PC-3 (cell line): Measurements from ENCODE around the gene RSBN1L. TPM values are rescaled to one million over a fixed set of nuclear protein-coding genes. Genes with fewer than 3 reads are reported as not detected.
"Not testable (repeated sequence)": the region's sequence is repeated elsewhere in the genome, so short reads cannot be mapped to it uniquely, and the experiment has no call there.

ENCODE experiments used
- ATAC-seq: fragments of 200-7000 bp; cut with Tn5 transposase; 2 replicates; pipeline ENCODE4 v1.9.1; 2020; ENCODE audit warnings: mild to moderate bottlenecking, moderate library complexity
- BruUV-seq: library from RNA; stranded (reverse); fragments of 400-500 nt; replicated peaks from 2 replicates; lab custom pipeline; 2021; lab: Mats Ljungman, UMichigan
- CTCF ChIA-PET: fragments of 300-600 bp; sonication (Branson Sonifier 250); formaldehyde crosslinking; loops from one replicate; lab custom pipeline; 2022; ENCODE audit warnings: antibody characterized with exemption; lab: Charles Lee
- POLR2A ChIA-PET: fragments of 300-600 bp; sonication (Branson Sonifier 250); formaldehyde crosslinking; loops from one replicate; lab custom pipeline; 2022; ENCODE audit warnings: antibody characterized with exemption; ENCODE audit not compliant: unreplicated experiment; lab: Charles Lee
- DNase-seq: peaks from one replicate; pipeline ENCODE4 v3.0.0-alpha.2; 2015
- H2AFZ ChIP-seq: fragments of 300-600 bp; sonication (generic); 2 replicates; pipeline ENCODE4 v1.6.0; 2016; ENCODE audit warnings: antibody characterized with exemption, low read length
- H3F3A ChIP-seq: fragments of 300-600 bp; sonication (generic); one replicate; pipeline ENCODE4 v1.6.0; 2017; ENCODE audit warnings: antibody characterized with exemption, low read length, control low read depth, mild to moderate bottlenecking; ENCODE audit not compliant: unreplicated experiment
- H3K27ac ChIP-seq: fragments of 300-600 bp; sonication (generic); 2 replicates; pipeline ENCODE4 v1.5.1; 2016; ENCODE audit warnings: mild to moderate bottlenecking, low read length
- H3K27me3 ChIP-seq: fragments of 300-600 bp; sonication (generic); 2 replicates; pipeline ENCODE4 v1.6.1; 2016; ENCODE audit warnings: low read length, mixed read lengths
- H3K36me3 ChIP-seq: fragments of 300-600 bp; sonication (generic); 2 replicates; pipeline ENCODE4 v1.6.1; 2016; ENCODE audit warnings: low read depth, mixed run types, low read length, mixed read lengths
- H3K4me1 ChIP-seq: fragments of 300-600 bp; sonication (generic); 2 replicates; pipeline ENCODE4 v1.5.1; 2016; ENCODE audit warnings: low read length; ENCODE audit not compliant: insufficient read depth
- H3K4me2 ChIP-seq: fragments of 300-600 bp; sonication (generic); 2 replicates; pipeline ENCODE4 v1.6.0; 2016; ENCODE audit warnings: low read length
- H3K4me3 ChIP-seq: fragments of 300-600 bp; sonication (generic); 2 replicates; pipeline ENCODE4 v1.5.1; 2016; ENCODE audit warnings: mild to moderate bottlenecking, low read length, mixed read lengths
- H3K79me2 ChIP-seq: fragments of 300-600 bp; sonication (generic); 2 replicates; pipeline ENCODE4 v1.6.1; 2017; ENCODE audit warnings: low read length, mixed read lengths
- H3K9ac ChIP-seq: fragments of 300-600 bp; sonication (generic); 2 replicates; pipeline ENCODE4 v1.6.0; 2016; ENCODE audit warnings: mild to moderate bottlenecking, low read length
- H3K9me2 ChIP-seq: fragments of 300-600 bp; sonication (generic); replicated peaks from 2 replicates; pipeline ENCODE4 v1.6.1; 2016; ENCODE audit warnings: mixed run types, low read length, mixed read lengths
- H3K9me3 ChIP-seq: fragments of 300-600 bp; sonication (generic); 2 replicates; pipeline ENCODE4 v1.6.1; 2016; ENCODE audit warnings: low read length, mixed read lengths
- H4K20me1 ChIP-seq: fragments of 300-600 bp; sonication (generic); 2 replicates; pipeline ENCODE4 v1.6.1; 2016; ENCODE audit warnings: low read length, mixed read lengths
- EZH2 ChIP-seq: fragments of 300-600 bp; sonication (generic); IDR thresholded peaks from one replicate; pipeline ENCODE4 v1.6.1; 2017; ENCODE audit warnings: antibody characterized with exemption, mild to moderate bottlenecking, low read length; ENCODE audit not compliant: unreplicated experiment
- EZH2phosphoT487 ChIP-seq: fragments of 300-600 bp; sonication (generic); IDR thresholded peaks from 2 replicates; pipeline ENCODE4 v1.6.1; 2018; ENCODE audit warnings: mild to moderate bottlenecking, antibody characterized with exemption, low read length, borderline replicate concordance
- intact Hi-C: fragments of 100-400 bp; cut with micrococcal nuclease; formaldehyde crosslinking; loops from 2 replicates; pipeline ENCODE4 v1.9.0; 2023
- total RNA-seq: library from RNA; depleted of rRNA; stranded (reverse); fragments of >200 nt; gene quantifications from 2 replicates; pipeline ENCODE4 v1.2.3, GENCODE V29; 2014
- TF ChIP-seq, protein P1 (sequence below): fragments of 300-600 bp; sonication (generic); conservative IDR thresholded peaks from 2 replicates; pipeline ENCODE4 v1.5.1; 2017; ENCODE audit warnings: antibody characterized with exemption, low read depth, mild to moderate bottlenecking, low read length

Gene RSBN1L
- total RNA-seq, 1 experiment from 2014 or later, result 6.9 TPM

DNA sequence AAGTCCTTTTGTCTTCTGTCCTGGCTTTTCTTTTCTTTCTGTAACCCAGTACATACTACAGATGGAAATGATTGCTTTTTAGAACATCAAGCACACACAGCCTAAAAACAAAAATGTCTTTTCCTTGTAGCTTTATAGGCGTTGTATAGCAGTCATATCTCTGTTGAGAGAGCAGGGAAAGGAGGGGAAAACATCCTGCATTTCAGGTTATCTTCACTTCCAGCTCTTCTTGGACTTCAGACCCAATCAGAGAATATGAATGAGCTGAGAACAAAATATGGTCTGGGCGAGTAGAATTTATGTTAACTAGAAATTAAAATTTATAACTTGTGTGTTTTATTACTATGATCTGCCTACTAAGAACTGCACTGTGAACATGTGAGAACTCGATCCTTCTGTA lies 87.3 kb downstream of the RSBN1L start:
- no peaks in the 10 kb centered on the region for H3K79me2 ChIP-seq
- no peak for ATAC-seq
- H3F3A ChIP-seq, result no peaks in the 10 kb centered on the region
- H3K4me2 ChIP-seq, result no peak overlapping the region
- no peak for DNase-seq
- no peaks in the 10 kb centered on the region for H3K4me1 ChIP-seq
- no peak overlapping the region for H3K4me3 ChIP-seq
- no peak overlapping the region for H3K9ac ChIP-seq
- H3K27ac ChIP-seq, result no peak overlapping the region
- H2AFZ ChIP-seq, result no peak overlapping the region
- no peaks in the 10 kb centered on the region for H3K27me3 ChIP-seq
- no TSS peak for BruUV-seq
- H3K9me3 ChIP-seq, result no peaks in the 10 kb centered on the region
- ChIA-PET CTCF (no interaction called here), POLR2A (interaction anchor here (0.6 kb wide), 1 partner anchor 131 kb away, joined by 6 read pairs; no protein-coding TSS in a partner anchor)
- H3K36me3 ChIP-seq, result peaks cover 9% of the 10 kb centered on the region
- H3K9me2 ChIP-seq, result no peaks in the 10 kb centered on the region
- intact Hi-C loops, result no loop called here
- TF ChIP-seq, protein P1, sequence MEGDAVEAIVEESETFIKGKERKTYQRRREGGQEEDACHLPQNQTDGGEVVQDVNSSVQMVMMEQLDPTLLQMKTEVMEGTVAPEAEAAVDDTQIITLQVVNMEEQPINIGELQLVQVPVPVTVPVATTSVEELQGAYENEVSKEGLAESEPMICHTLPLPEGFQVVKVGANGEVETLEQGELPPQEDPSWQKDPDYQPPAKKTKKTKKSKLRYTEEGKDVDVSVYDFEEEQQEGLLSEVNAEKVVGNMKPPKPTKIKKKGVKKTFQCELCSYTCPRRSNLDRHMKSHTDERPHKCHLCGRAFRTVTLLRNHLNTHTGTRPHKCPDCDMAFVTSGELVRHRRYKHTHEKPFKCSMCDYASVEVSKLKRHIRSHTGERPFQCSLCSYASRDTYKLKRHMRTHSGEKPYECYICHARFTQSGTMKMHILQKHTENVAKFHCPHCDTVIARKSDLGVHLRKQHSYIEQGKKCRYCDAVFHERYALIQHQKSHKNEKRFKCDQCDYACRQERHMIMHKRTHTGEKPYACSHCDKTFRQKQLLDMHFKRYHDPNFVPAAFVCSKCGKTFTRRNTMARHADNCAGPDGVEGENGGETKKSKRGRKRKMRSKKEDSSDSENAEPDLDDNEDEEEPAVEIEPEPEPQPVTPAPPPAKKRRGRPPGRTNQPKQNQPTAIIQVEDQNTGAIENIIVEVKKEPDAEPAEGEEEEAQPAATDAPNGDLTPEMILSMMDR, result no peak
- no peak for TF ChIP-seq EZH2
- no peak for TF ChIP-seq EZH2phosphoT487
- H4K20me1 ChIP-seq, result no peaks in the 10 kb centered on the region

DNA sequence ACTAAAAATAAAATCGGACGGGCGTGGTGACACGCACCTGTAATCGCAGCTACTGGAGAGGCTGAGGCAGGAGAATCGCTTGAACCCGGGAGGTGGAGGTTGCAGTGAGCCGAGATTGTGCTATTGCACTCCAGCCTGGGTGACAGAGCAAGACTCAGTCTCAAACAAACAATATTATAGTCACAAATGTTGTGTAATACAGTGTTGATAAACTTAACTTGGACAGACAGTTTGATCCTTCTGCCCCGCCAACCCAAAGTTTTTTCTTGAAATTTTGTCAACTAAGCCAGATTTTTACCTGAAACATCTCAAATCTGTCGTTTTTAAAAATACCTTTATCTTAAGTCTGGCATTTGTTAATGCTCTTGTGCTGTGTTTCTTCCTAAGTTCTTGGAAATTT lies 88.2 kb downstream of the RSBN1L start:
- H3K9me2 ChIP-seq, ATAC-seq, H3K9ac ChIP-seq, H3K79me2 ChIP-seq, POLR2A ChIA-PET, H3F3A ChIP-seq, CTCF ChIA-PET, BruUV-seq, DNase-seq, H4K20me1 ChIP-seq, H2AFZ ChIP-seq, H3K36me3 ChIP-seq, H3K4me1 ChIP-seq, H3K4me3 ChIP-seq, H3K27me3 ChIP-seq, intact Hi-C loops, H3K4me2 ChIP-seq, H3K27ac ChIP-seq, H3K9me3 ChIP-seq: not testable (repeated sequence)

DNA sequence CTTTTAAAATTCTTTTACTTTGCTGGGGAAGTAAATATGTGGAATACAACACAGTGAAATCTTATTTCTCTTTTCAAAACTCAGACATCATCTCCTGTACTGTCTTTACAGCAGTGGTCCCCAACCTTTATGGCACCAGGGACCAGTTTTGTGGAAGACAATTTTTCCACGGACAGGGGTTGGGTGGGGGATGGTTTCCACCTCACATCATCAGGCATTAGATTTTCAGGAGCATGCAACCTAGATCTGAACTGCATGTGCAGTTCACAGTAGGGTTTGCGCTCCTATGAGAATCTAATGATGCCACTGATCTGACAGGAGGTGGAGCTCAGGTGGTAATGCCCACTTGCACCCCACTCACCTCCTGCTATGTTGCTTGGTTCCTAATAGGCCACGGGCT lies 89.8 kb downstream of the RSBN1L start:
- intact Hi-C loops, result no loop called here

More for the DNA sequence above, 89.8 kb downstream of the RSBN1L start:
- ATAC-seq (no peak), DNase-seq (no peak)
- Histone ChIP-seq H3K9me2 (no peaks in the 10 kb centered on the region), H2AFZ (no peak overlapping the region), H3K4me3 (no peak overlapping the region), H3K4me2 (no peak overlapping the region), H3F3A (no peaks in the 10 kb centered on the region), H3K9ac (no peak overlapping the region), H3K27ac (no peak overlapping the region), H3K4me1 (0 out of 2 replicates have a peak, but pooled peaks cover 1% of the 10 kb centered on the region), H3K36me3 (no peaks in the 10 kb centered on the region), H4K20me1 (no peaks in the 10 kb centered on the region), H3K27me3 (no peaks in the 10 kb centered on the region), H3K9me3 (no peaks in the 10 kb centered on the region), H3K79me2 (no peaks in the 10 kb centered on the region)
- TF ChIP-seq EZH2phosphoT487, result no peak
- TF ChIP-seq, protein P1, result no peak
- TF ChIP-seq EZH2, result no peak
- POLR2A ChIA-PET, result no interaction called here
- BruUV-seq, result no TSS peak
- CTCF ChIA-PET, result no interaction called here
